Measurements from ENCODE around the gene ZNF211. TPM values are rescaled to one million over a fixed set of nuclear protein-coding genes. Genes with fewer than 3 reads are reported as not detected.

ZNF211 gene
- total and polyA plus RNA-seq, 10 of the 15 experiments (the other 5 are each of a cell fraction or from before 2014, with no cell fraction given) = 2.1 to 20.6 (median 9.3) TPM

DNA sequence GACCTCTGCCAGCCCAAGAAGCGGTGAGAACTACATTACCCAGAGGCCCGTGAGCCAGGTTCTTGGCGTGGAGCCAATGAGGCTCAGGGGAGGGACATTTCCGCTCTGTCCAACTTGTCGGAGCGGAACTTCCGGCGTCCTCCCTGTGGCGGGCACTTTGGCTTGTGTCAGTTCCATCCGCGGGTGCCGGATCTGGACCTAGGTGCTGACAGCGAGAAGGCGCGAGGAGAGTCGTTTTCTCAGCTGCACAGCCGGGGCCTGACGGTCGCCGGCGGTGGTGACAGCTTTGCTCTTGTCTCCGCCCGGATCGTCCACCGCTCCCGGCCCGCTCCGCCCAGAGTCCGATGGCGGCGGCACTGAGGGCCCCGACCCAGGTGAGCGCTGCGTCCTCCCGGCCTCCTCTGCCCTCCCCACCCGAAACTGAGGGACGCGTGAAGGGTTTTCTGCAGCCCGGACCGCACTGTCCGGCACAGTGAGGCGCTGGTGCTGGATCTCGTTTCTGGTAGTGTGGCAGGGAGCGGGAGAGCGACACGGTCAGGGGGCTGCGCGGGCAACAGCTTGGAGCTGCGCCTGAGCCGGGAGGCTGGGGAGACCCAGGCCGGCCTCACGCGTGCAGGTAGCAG, 33.1 kb upstream of the ZNF211 start, which contains the start of gene ZNF530 (continued):
- TF ChIP-seq, protein P1, sequence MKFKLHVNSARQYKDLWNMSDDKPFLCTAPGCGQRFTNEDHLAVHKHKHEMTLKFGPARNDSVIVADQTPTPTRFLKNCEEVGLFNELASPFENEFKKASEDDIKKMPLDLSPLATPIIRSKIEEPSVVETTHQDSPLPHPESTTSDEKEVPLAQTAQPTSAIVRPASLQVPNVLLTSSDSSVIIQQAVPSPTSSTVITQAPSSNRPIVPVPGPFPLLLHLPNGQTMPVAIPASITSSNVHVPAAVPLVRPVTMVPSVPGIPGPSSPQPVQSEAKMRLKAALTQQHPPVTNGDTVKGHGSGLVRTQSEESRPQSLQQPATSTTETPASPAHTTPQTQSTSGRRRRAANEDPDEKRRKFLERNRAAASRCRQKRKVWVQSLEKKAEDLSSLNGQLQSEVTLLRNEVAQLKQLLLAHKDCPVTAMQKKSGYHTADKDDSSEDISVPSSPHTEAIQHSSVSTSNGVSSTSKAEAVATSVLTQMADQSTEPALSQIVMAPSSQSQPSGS (IDR thresholded peaks at IDR 0.05; ENCODE audit: low read length) = no peak
- TF ChIP-seq POLR2AphosphoS2 (IDR thresholded peaks at IDR 0.05; ENCODE audit: low read depth, low read length) (0 out of 2 replicates have a peak, but pooled peaks have one; percentile 59), TARDBP (IDR thresholded peaks at IDR 0.05; ENCODE audit: borderline replicate concordance) (0 out of 2 replicates have a peak, but pooled peaks have one; percentile 79), ZSCAN29 (IDR thresholded peaks at IDR 0.05) (no peak), NFIC (IDR thresholded peaks at IDR 0.05; ENCODE audit: low read depth, low read length) (no peak), ZNF24 (IDR thresholded peaks at IDR 0.05) (no peak), RCOR1 (conservative IDR thresholded peaks at IDR 0.05; ENCODE audit: low read depth, low read length) (no peak), ESRRA (IDR thresholded peaks at IDR 0.05; ENCODE audit: low read length) (no peak), CBFB (IDR thresholded peaks at IDR 0.05; ENCODE audit: low read depth) (peak; percentile 29; the same call in 1 of the 2 replicates), KAT2A (conservative IDR thresholded peaks at IDR 0.05; ENCODE audit: control insufficient read depth, low read depth, low read length) (no peak), POLR2AphosphoS5 (IDR thresholded peaks at IDR 0.05; ENCODE audit: low read length) (peak; percentile 82), DPF2 (IDR thresholded peaks at IDR 0.05) (no peak), KDM1A (IDR thresholded peaks at IDR 0.05; ENCODE audit: borderline replicate concordance) (no peak)
- TF ChIP-seq, protein P2, sequence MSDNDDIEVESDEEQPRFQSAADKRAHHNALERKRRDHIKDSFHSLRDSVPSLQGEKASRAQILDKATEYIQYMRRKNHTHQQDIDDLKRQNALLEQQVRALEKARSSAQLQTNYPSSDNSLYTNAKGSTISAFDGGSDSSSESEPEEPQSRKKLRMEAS (IDR thresholded peaks at IDR 0.05; ENCODE audit: low read depth, low read length) = peak; percentile 20; the same call in 1 of the 2 replicates
